ENCODE results near the gene FAAP100. TPM values are rescaled to one million over a fixed set of nuclear protein-coding genes. Genes with fewer than 3 reads are reported as not detected.

The FAAP100 gene
- polyA plus RNA-seq, 1 donor from 2014 or later = 56.3 TPM

DNA sequence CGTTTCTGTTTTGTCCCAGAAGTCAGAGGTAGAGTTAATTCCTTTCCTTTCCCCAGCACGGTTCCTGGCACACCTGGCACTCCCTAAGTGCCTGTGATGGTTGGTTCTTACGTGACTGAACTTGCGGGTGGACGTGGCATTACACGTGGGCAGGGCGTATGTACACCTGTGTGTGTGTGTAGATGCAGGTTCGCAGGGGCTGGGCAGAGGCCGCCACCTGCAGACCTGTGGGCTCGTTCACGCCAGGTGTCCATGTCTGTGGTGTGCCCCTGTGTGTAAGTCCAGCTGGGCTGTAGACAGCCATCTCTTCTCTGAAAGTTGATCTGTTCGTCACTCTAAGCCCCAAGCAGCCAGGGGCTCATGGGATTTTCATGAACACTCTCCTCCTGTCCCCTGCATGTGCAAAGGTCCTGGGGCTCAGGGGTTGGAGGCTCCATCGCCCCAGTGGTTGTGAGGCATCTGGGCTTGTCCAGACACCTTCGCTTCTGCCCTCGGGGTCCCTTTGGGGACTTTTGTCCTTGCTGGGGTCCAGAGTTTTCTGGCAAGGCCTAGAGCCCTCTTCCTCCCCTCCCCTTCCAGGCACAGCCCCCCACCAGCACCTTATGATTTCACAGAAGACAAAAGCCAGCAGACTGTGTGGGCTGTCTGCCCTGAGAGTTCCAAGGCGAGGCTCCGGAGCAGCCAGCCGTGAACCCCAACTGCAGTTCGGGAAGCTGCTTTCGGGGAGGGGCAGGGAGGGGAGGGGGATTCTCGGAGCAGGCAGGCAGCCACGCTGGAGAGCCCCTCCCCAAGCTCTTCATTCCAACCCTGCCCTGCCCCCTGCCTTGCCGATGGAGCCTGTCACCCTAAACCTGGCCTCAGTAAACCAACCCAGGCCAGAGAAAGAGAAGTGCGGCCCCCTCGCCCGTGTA, 29.4 kb downstream of the FAAP100 start:
- peaks cover 10% of the 10 kb centered on the region for H3K79me2 ChIP-seq (replicated peaks; ENCODE audit: insufficient read depth, low read length)
- no peaks in the 10 kb centered on the region for H3K9me2 ChIP-seq (ENCODE audit: insufficient read depth, low read length)
- H2AFZ ChIP-seq (ENCODE audit: low read depth, low read length) = no peak overlapping the region
- H3K4me3 ChIP-seq (ENCODE audit: low read length) = no peak overlapping the region
- no peaks in the 10 kb centered on the region for H3K9me3 ChIP-seq (ENCODE audit: low read length)
- no peak overlapping the region for H3K4me2 ChIP-seq (ENCODE audit: low read length)
- H3K36me3 ChIP-seq (ENCODE audit: insufficient read depth, low read length) = no peaks in the 10 kb centered on the region
- TF ChIP-seq EP300 (conservative IDR thresholded peaks at IDR 0.05; ENCODE audit: poor library complexity, severe bottlenecking) (no peak), RAD21 (conservative IDR thresholded peaks at IDR 0.05) (peak; percentile 19)
- peaks cover 30% of the 10 kb centered on the region for H3K27me3 ChIP-seq (ENCODE audit: insufficient read depth, low read depth, low read length)
- H4K20me1 ChIP-seq (ENCODE audit: insufficient read depth) = no peaks in the 10 kb centered on the region
- H3F3A ChIP-seq (ENCODE audit: insufficient read depth, low read length, poor library complexity, severe bottlenecking) = no peaks in the 10 kb centered on the region
- H3K9ac ChIP-seq (ENCODE audit: low read length) = no peak overlapping the region
- H3K27ac ChIP-seq (ENCODE audit: low read length) = no peak overlapping the region

- peak overlapping the region; percentile 56 for H3K9ac ChIP-seq (ENCODE audit: low read length)
Measured at GRCh38 chr17:81520021-81520901, 31.9 kb downstream of the FAAP100 start.

More at GRCh38 chr17:81520021-81520901, 31.9 kb downstream of the FAAP100 start:
- Histone ChIP-seq H3F3A (ENCODE audit: insufficient read depth, low read length, poor library complexity, severe bottlenecking) (peaks cover 6% of the 10 kb centered on the region), H3K4me3 (ENCODE audit: low read length) (peak overlapping the region; percentile 63), H2AFZ (ENCODE audit: low read depth, low read length) (no peak overlapping the region), H3K79me2 (replicated peaks; ENCODE audit: insufficient read depth, low read length) (peaks cover 32% of the 10 kb centered on the region), H3K27ac (ENCODE audit: low read length) (no peak overlapping the region), H4K20me1 (ENCODE audit: insufficient read depth) (no peaks in the 10 kb centered on the region), H3K36me3 (ENCODE audit: insufficient read depth, low read length) (no peaks in the 10 kb centered on the region), H3K4me2 (ENCODE audit: low read length) (peak overlapping the region; percentile 15), H3K27me3 (ENCODE audit: insufficient read depth, low read depth, low read length) (peaks cover 30% of the 10 kb centered on the region), H3K9me3 (ENCODE audit: low read length) (no peaks in the 10 kb centered on the region), H3K9me2 (ENCODE audit: insufficient read depth, low read length) (no peaks in the 10 kb centered on the region)
- TF ChIP-seq REST (IDR thresholded peaks at IDR 0.05; ENCODE audit: borderline replicate concordance) = no peak
- no peak for TF ChIP-seq SMC3 (conservative IDR thresholded peaks at IDR 0.05; ENCODE audit: poor library complexity)
- TF ChIP-seq EP300 (conservative IDR thresholded peaks at IDR 0.05; ENCODE audit: poor library complexity, severe bottlenecking) = no peak
- no peak for TF ChIP-seq EZH2 (IDR thresholded peaks at IDR 0.05; ENCODE audit: borderline replicate concordance, insufficient read depth, low read length, poor library complexity, severe bottlenecking)
